SK-N-SH (cell line): ENCODE data around the gene APLP1. TPM values are rescaled to one million over a fixed set of nuclear protein-coding genes. Genes with fewer than 3 reads are reported as not detected.
"Not testable (repeated sequence)": the region's sequence is repeated elsewhere in the genome, so short reads cannot be mapped to it uniquely, and the experiment has no call there.

ENCODE experiments used
- CTCF ChIA-PET: fragments of 300-600, 350-600 bp; formaldehyde crosslinking; extraction: SDS; loops from one replicate; lab custom pipeline; 2021; lab: Yijun Ruan, JAX
- POLR2A ChIA-PET: fragments of 350-600 bp; sonication (Branson Sonifier 250); formaldehyde crosslinking; extraction: SDS; loops from one replicate; lab custom pipeline; 2020; ENCODE audit warnings: antibody characterized with exemption, inconsistent platforms; lab: Yijun Ruan, JAX
- DNase-seq: peaks from one replicate; pipeline ENCODE4 v3.0.0; 2012
- H2AFZ ChIP-seq: fragments of 200-600 bp; sonication (generic); 2 replicates; pipeline ENCODE4 v1.8.1; 2016; ENCODE audit warnings: antibody characterized with exemption, mild to moderate bottlenecking, low read depth
- H3F3A ChIP-seq: fragments of 200-600 bp; sonication (generic); replicated peaks from 2 replicates; pipeline ENCODE3; 2016; ENCODE audit warnings: antibody characterized with exemption, mild to moderate bottlenecking; ENCODE audit not compliant: insufficient read depth
- H3K27ac ChIP-seq, 2 experiments: fragments of 200-500 bp in 1 of 2; fragments of 200-600 bp in 1 of 2; sonication (Bioruptor generic) in 1 of 2; sonication (generic), shearing (Covaris generic) in 1 of 2; 2 replicates each; pipeline versions ENCODE4 v1.5.1 to v1.6.1; 2014 to 2016; ENCODE audit warnings: low read depth in 2 of 2, inconsistent platforms in 1 of 2, low read length in 1 of 2, mild to moderate bottlenecking in 1 of 2, mixed read lengths in 1 of 2
- H3K27me3 ChIP-seq: fragments of 200-600 bp; sonication (generic), shearing (Covaris generic); 2 replicates; pipeline ENCODE4 v1.6.1; 2016; ENCODE audit warnings: mixed run types; ENCODE audit not compliant: insufficient read depth
- H3K36me3 ChIP-seq, 2 experiments: fragments of 200-500 bp in 1 of 2; fragments of 200-600 bp in 1 of 2; sonication (Bioruptor generic) in 1 of 2; sonication (generic) in 1 of 2; replicated peaks in 1 of 2; 2 replicates each; pipeline versions ENCODE3 to v1.5.1; 2014 to 2016; ENCODE audit warnings: low read length in 1 of 2, mild to moderate bottlenecking in 1 of 2; ENCODE audit not compliant: insufficient read depth in 2 of 2, control insufficient read depth in 1 of 2
- H3K4me1 ChIP-seq, 2 experiments: fragments of 200-500 bp in 1 of 2; fragments of 200-600 bp in 1 of 2; sonication (Bioruptor generic) in 1 of 2; sonication (generic), shearing (Covaris generic) in 1 of 2; 2 replicates each; pipeline versions ENCODE4 v1.5.1 to v1.6.1; 2014 to 2016; ENCODE audit warnings: low read depth in 1 of 2, low read length in 1 of 2, mixed run types in 1 of 2; ENCODE audit not compliant: insufficient read depth in 2 of 2, control insufficient read depth in 1 of 2
- H3K4me2 ChIP-seq: fragments of 200-600 bp; sonication (generic), shearing (Covaris generic); 2 replicates; pipeline ENCODE4 v1.6.1; 2017; ENCODE audit warnings: mixed run types
- H3K4me3 ChIP-seq, 2 experiments: fragments of 200-500 bp in 1 of 2; fragments of 200-600 bp in 1 of 2; sonication (Bioruptor generic) in 1 of 2; sonication (generic), shearing (Covaris generic) in 1 of 2; 2 replicates each; pipeline versions ENCODE4 v1.5.1 to v1.8.1; 2014 to 2016; ENCODE audit warnings: low read depth in 2 of 2, inconsistent platforms in 1 of 2, low read length in 1 of 2, mild to moderate bottlenecking in 1 of 2, mixed read lengths in 1 of 2, moderate library complexity in 1 of 2
- H3K79me2 ChIP-seq: fragments of 200-600 bp; sonication (generic); 2 replicates; pipeline ENCODE4 v1.8.1; 2017; ENCODE audit warnings: mild to moderate bottlenecking; ENCODE audit not compliant: insufficient read depth
- H3K9ac ChIP-seq: fragments of 200-600 bp; sonication (generic); 2 replicates; pipeline ENCODE4 v1.6.1; 2017; ENCODE audit warnings: mixed run types
- H3K9me2 ChIP-seq: fragments of 200-600 bp; sonication (generic); 2 replicates; pipeline ENCODE4 v1.6.1; 2017; ENCODE audit warnings: mixed run types
- H3K9me3 ChIP-seq: fragments of 200-600 bp; sonication (generic); 2 replicates; pipeline ENCODE4 v1.6.1; 2017; ENCODE audit warnings: mixed run types, mild to moderate bottlenecking, moderate library complexity
- H4K20me1 ChIP-seq: fragments of 200-600 bp; sonication (generic); 2 replicates; pipeline ENCODE4 v1.6.1; 2017; ENCODE audit warnings: mild to moderate bottlenecking, mixed run types; ENCODE audit not compliant: insufficient read depth
- CHD2 ChIP-seq: fragments of 150-350 bp; IDR thresholded peaks from 2 replicates; pipeline ENCODE4 v1.6.1; 2018; ENCODE audit warnings: low read length; ENCODE audit not compliant: partially characterized antibody
- CTCF ChIP-seq: fragments of 200-600 bp; sonication (generic); IDR thresholded peaks from 2 replicates; pipeline ENCODE4 v1.6.1; 2017; ENCODE audit warnings: antibody characterized with exemption, mild to moderate bottlenecking, moderate library complexity
- ELF1 ChIP-seq: IDR thresholded peaks from 2 replicates; pipeline ENCODE4 v1.4.0; 2012
- EZH2phosphoT487 ChIP-seq: fragments of 200-600 bp; sonication (generic); IDR thresholded peaks from 2 replicates; pipeline ENCODE4 v1.6.1; 2017; ENCODE audit warnings: low read depth, mixed run types, mild to moderate bottlenecking, antibody characterized with exemption, moderate library complexity, borderline replicate concordance
- FOSL2 ChIP-seq: IDR thresholded peaks from 2 replicates; pipeline ENCODE4 v1.4.0; 2012; ENCODE audit warnings: low read depth, mild to moderate bottlenecking, moderate library complexity, borderline replicate concordance
- FOXJ3 ChIP-seq: sonication (generic); formaldehyde crosslinking; IDR thresholded peaks from 2 replicates; pipeline ENCODE4 v1.5.1; 2020; ENCODE audit warnings: mild to moderate bottlenecking, missing genetic modification reagents
- FOXM1 ChIP-seq: IDR thresholded peaks from 2 replicates; pipeline ENCODE4 v1.4.0; 2012; ENCODE audit warnings: low read depth, mild to moderate bottlenecking
- GATA2 ChIP-seq: sonication (generic); formaldehyde crosslinking; IDR thresholded peaks from 2 replicates; pipeline ENCODE4 v1.5.0; 2020; ENCODE audit warnings: mild to moderate bottlenecking, missing genetic modification reagents
- MEF2A ChIP-seq: IDR thresholded peaks from 2 replicates; pipeline ENCODE4 v1.4.0; 2012; ENCODE audit warnings: low read depth, borderline replicate concordance
- MXI1 ChIP-seq: IDR thresholded peaks from 2 replicates; pipeline ENCODE4 v1.6.1; 2012; ENCODE audit warnings: mild to moderate bottlenecking, low read depth, low read length, improper control_type of control experiment
- NFIC ChIP-seq: IDR thresholded peaks from 2 replicates; pipeline ENCODE4 v1.4.0; 2012; ENCODE audit warnings: borderline replicate concordance
- NRF1 ChIP-seq: IDR thresholded peaks from 2 replicates; pipeline ENCODE4 v1.6.1; 2012; ENCODE audit warnings: low read depth, mild to moderate bottlenecking, low read length
- POLR2AphosphoS5 ChIP-seq: IDR thresholded peaks from 2 replicates; pipeline ENCODE4 v1.6.1; 2012; ENCODE audit warnings: low read depth, low read length
- RCOR1 ChIP-seq: fragments of 150-350 bp; IDR thresholded peaks from 2 replicates; pipeline ENCODE4 v1.6.1; 2017; ENCODE audit warnings: antibody characterized with exemption, low read length
- RFX5 ChIP-seq: IDR thresholded peaks from 2 replicates; pipeline ENCODE4 v1.6.1; 2012; ENCODE audit warnings: mild to moderate bottlenecking, improper control_type of control experiment, low read length
- SIN3A ChIP-seq: IDR thresholded peaks from 2 replicates; pipeline ENCODE4 v1.6.1; 2012; ENCODE audit warnings: low read depth, mild to moderate bottlenecking, low read length, moderate library complexity, borderline replicate concordance
- TAF1 ChIP-seq: IDR thresholded peaks from 2 replicates; pipeline ENCODE4 v1.6.1; 2012; ENCODE audit warnings: low read depth, mild to moderate bottlenecking, low read length, moderate library complexity, borderline replicate concordance
- USF1 ChIP-seq: IDR thresholded peaks from 2 replicates; pipeline ENCODE4 v1.4.0; 2012; ENCODE audit warnings: low read depth, borderline replicate concordance
- WGBS: methylation state at CpG from one replicate; pipeline ENCODE4 v1.1.6; 2017; ENCODE audit warnings: low lambda C conversion rate; 5-methylcytosine and 5-hydroxymethylcytosine counted together
- polyA plus RNA-seq, 3 experiments: library from polyadenylated mRNA; depleted of rRNA; stranded (reverse); fragments of >200 nt; gene quantifications; 2 replicates each; pipeline ENCODE4 v1.2.3, GENCODE V29; 2012
- TF ChIP-seq, protein P1 (sequence below): fragments of 150-350 bp; IDR thresholded peaks from 2 replicates; pipeline ENCODE4 v1.6.1; 2017; ENCODE audit warnings: antibody characterized with exemption, low read length, low read depth, borderline replicate concordance
- TF ChIP-seq, protein P2 (sequence below): IDR thresholded peaks from 2 replicates; pipeline ENCODE4 v1.6.1; 2012; ENCODE audit warnings: mild to moderate bottlenecking, low read depth, low read length, moderate library complexity

The APLP1 gene
- polyA plus RNA-seq, 1 of the 3 experiments (the other 2 are of a cell fraction): 66.7 TPM

- no peak overlapping the region for H3K4me3 ChIP-seq
- no peak for DNase-seq
- H3K27me3 ChIP-seq: no peaks in the 10 kb centered on the region
- H3K36me3 ChIP-seq: no peaks in the 10 kb centered on the region
- no peak overlapping the region for H3K9ac ChIP-seq
- no peak overlapping the region for H3K4me2 ChIP-seq
- 68% methylated on average over 4 of the region's 6 CpGs for WGBS
- H3K4me1 ChIP-seq: no peaks in the 10 kb centered on the region
- H3K9me2 ChIP-seq: no peaks in the 10 kb centered on the region
- H4K20me1 ChIP-seq: no peaks in the 10 kb centered on the region
- H2AFZ ChIP-seq: no peak overlapping the region
- ChIA-PET CTCF (interaction anchor here (1.0 kb wide), 1 partner anchor 12 kb away, joined by 3 read pairs; no protein-coding TSS in a partner anchor), POLR2A (no interaction called here)
- H3F3A ChIP-seq: no peaks in the 10 kb centered on the region
- H3K9me3 ChIP-seq: no peaks in the 10 kb centered on the region
- H3K27ac ChIP-seq: no peak overlapping the region
- no peak for TF ChIP-seq USF1
- no peak for TF ChIP-seq MXI1
- no peak for TF ChIP-seq NFIC
- no peak for TF ChIP-seq RFX5
- no peak for TF ChIP-seq GATA2
- no peak for TF ChIP-seq FOSL2
- TF ChIP-seq FOXM1: no peak
- TF ChIP-seq SIN3A: no peak
- TF ChIP-seq RCOR1: no peak
- no peak for TF ChIP-seq FOXJ3
- TF ChIP-seq ELF1: no peak
- no peak for TF ChIP-seq MEF2A
- no peak for TF ChIP-seq TAF1
- TF ChIP-seq EZH2phosphoT487: no peak
- no peak for TF ChIP-seq CHD2
- TF ChIP-seq POLR2AphosphoS5: no peak
- TF ChIP-seq, protein P1, sequence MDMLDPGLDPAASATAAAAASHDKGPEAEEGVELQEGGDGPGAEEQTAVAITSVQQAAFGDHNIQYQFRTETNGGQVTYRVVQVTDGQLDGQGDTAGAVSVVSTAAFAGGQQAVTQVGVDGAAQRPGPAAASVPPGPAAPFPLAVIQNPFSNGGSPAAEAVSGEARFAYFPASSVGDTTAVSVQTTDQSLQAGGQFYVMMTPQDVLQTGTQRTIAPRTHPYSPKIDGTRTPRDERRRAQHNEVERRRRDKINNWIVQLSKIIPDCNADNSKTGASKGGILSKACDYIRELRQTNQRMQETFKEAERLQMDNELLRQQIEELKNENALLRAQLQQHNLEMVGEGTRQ: no peak
- TF ChIP-seq CTCF: no peak
- TF ChIP-seq, protein P2, sequence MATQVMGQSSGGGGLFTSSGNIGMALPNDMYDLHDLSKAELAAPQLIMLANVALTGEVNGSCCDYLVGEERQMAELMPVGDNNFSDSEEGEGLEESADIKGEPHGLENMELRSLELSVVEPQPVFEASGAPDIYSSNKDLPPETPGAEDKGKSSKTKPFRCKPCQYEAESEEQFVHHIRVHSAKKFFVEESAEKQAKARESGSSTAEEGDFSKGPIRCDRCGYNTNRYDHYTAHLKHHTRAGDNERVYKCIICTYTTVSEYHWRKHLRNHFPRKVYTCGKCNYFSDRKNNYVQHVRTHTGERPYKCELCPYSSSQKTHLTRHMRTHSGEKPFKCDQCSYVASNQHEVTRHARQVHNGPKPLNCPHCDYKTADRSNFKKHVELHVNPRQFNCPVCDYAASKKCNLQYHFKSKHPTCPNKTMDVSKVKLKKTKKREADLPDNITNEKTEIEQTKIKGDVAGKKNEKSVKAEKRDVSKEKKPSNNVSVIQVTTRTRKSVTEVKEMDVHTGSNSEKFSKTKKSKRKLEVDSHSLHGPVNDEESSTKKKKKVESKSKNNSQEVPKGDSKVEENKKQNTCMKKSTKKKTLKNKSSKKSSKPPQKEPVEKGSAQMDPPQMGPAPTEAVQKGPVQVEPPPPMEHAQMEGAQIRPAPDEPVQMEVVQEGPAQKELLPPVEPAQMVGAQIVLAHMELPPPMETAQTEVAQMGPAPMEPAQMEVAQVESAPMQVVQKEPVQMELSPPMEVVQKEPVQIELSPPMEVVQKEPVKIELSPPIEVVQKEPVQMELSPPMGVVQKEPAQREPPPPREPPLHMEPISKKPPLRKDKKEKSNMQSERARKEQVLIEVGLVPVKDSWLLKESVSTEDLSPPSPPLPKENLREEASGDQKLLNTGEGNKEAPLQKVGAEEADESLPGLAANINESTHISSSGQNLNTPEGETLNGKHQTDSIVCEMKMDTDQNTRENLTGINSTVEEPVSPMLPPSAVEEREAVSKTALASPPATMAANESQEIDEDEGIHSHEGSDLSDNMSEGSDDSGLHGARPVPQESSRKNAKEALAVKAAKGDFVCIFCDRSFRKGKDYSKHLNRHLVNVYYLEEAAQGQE: no peak
- no peak for TF ChIP-seq NRF1
- no peaks in the 10 kb centered on the region for H3K79me2 ChIP-seq
These were observed 41.3 kb downstream of the APLP1 start for GRCh38 chr19:35909684-35910035.

GRCh38 chr19:35910355-35910754, 42.0 kb downstream of the APLP1 start:
- POLR2A ChIA-PET: not testable (repeated sequence)
- WGBS: 84% methylated on average over 14 of the region's 14 CpGs

More at GRCh38 chr19:35910355-35910754, 42.0 kb downstream of the APLP1 start:
- H3K9ac ChIP-seq, H3K9me2 ChIP-seq, H3K27ac ChIP-seq, H4K20me1 ChIP-seq, H3K4me3 ChIP-seq, H2AFZ ChIP-seq, H3K4me2 ChIP-seq, H3K79me2 ChIP-seq, H3F3A ChIP-seq, DNase-seq, H3K36me3 ChIP-seq, H3K9me3 ChIP-seq, H3K4me1 ChIP-seq, CTCF ChIA-PET, H3K27me3 ChIP-seq: not testable (repeated sequence)
